Type B pancreatic cell (in vitro differentiated cells): ENCODE results near the gene ACP3. TPM values are rescaled to one million over a fixed set of nuclear protein-coding genes. Genes with fewer than 3 reads are reported as not detected.
A peak's percentile ranks its signal among the peaks of the same experiment; 100 is the strongest.

Experiments
- DNase-seq: peaks from one replicate; pipeline ENCODE4 v3.0.0; 2021; ENCODE audit warnings: mixed read lengths; ENCODE audit not compliant: unreplicated experiment; ENCODE audit errors: extremely low spot score
- H3K27ac Mint-ChIP-seq: 2 replicates; pipeline ENCODE4 v1.8.0; 2021; ENCODE audit warnings: mild to moderate bottlenecking, mixed read lengths
- H3K27me3 Mint-ChIP-seq: 2 replicates; pipeline ENCODE4 v1.8.0; 2021; ENCODE audit warnings: mixed read lengths
- H3K36me3 Mint-ChIP-seq: 2 replicates; pipeline ENCODE4 v1.8.0; 2021; ENCODE audit warnings: mixed read lengths
- H3K4me1 Mint-ChIP-seq: one replicate; pipeline ENCODE4 v1.8.0; 2021; ENCODE audit warnings: mixed read lengths; ENCODE audit not compliant: unreplicated experiment
- H3K4me3 Mint-ChIP-seq: 2 replicates; pipeline ENCODE4 v1.8.0; 2021; ENCODE audit warnings: mild to moderate bottlenecking, mixed read lengths
- H3K9me3 Mint-ChIP-seq: 2 replicates; pipeline ENCODE4 v1.8.0; 2021; ENCODE audit warnings: mixed read lengths
- CTCF ChIP-seq: fragments of 200-600 bp; sonication (generic); conservative IDR thresholded peaks from 2 replicates; pipeline ENCODE4 v1.5.0; 2021; ENCODE audit warnings: antibody characterized with exemption, mild to moderate bottlenecking
- long read RNA-seq: library from polyadenylated mRNA; unstranded; transcript quantifications from one replicate; pipeline ENCODE4 v2.0.0, GENCODE V29; 2020
- total RNA-seq: library from RNA; stranded (reverse); gene quantifications from 2 replicates; pipeline ENCODE4 v1.2.1, GENCODE V29; 2021; ENCODE audit warnings: low replicate concordance

Gene ACP3
- 3.5 and 8.2 TPM in 2 replicates for total RNA-seq
- long read RNA-seq, transcript ACPP-201 (10 exons, 3,125 nt), result major isoform, 9 of 17 reads
- long read RNA-seq, partial matches to known transcripts, result 2 of 17 reads
- long read RNA-seq, other reads (novel, unspliced or antisense), result 2 of 17 reads

- peaks cover 23% of the 10 kb centered on the region for H3K4me1 Mint-ChIP-seq
- H3K9me3 Mint-ChIP-seq, result peaks cover 19% of the 10 kb centered on the region
- no peak for TF ChIP-seq CTCF
- peak within 1 kb of the TSS; percentile 97 for H3K27ac Mint-ChIP-seq
- peak within 1 kb of the TSS; percentile 87 for H3K4me3 Mint-ChIP-seq
- H3K27me3 Mint-ChIP-seq, result no peaks in the 10 kb centered on the region
- no peak for DNase-seq
- peaks cover 3% of the 10 kb centered on the region for H3K36me3 Mint-ChIP-seq
Measured at GRCh38 chr3:132317229-132317948, at the start of gene ACP3. Gene ACP3, plus strand, starts transcription at chr3:132317407. Its CDS starts 50 bp downstream, at chr3:132317457.

- H3K27ac Mint-ChIP-seq, result no peak overlapping the region
- no peaks in the 10 kb centered on the region for H3K9me3 Mint-ChIP-seq
- H3K4me3 Mint-ChIP-seq, result no peak overlapping the region
- H3K4me1 Mint-ChIP-seq, result peaks cover 4% of the 10 kb centered on the region
- no peaks in the 10 kb centered on the region for H3K36me3 Mint-ChIP-seq
- no peak for DNase-seq
- no peaks in the 10 kb centered on the region for H3K27me3 Mint-ChIP-seq
- TF ChIP-seq CTCF, result peak; percentile 60
Measured at GRCh38 chr3:132268956-132269355, 48.3 kb upstream of the ACP3 start.

- H3K4me1 Mint-ChIP-seq, result peaks cover 9% of the 10 kb centered on the region
- H3K27me3 Mint-ChIP-seq, result no peaks in the 10 kb centered on the region
- no peak overlapping the region for H3K4me3 Mint-ChIP-seq
- no peak for DNase-seq
- no peaks in the 10 kb centered on the region for H3K36me3 Mint-ChIP-seq
- peaks cover 5% of the 10 kb centered on the region for H3K9me3 Mint-ChIP-seq
- no peak overlapping the region for H3K27ac Mint-ChIP-seq
- TF ChIP-seq CTCF, result no peak
Measured at GRCh38 chr3:132273036-132273435, 44.2 kb upstream of the ACP3 start.

- Mint-ChIP-seq H3K9me3 (peaks cover 7% of the 10 kb centered on the region), H3K4me3 (no peak overlapping the region), H3K4me1 (peaks cover 9% of the 10 kb centered on the region), H3K27me3 (no peaks in the 10 kb centered on the region), H3K36me3 (no peaks in the 10 kb centered on the region), H3K27ac (no peak overlapping the region)
- no peak for TF ChIP-seq CTCF
- DNase-seq, result no peak
Measured at GRCh38 chr3:132276228-132276906, 40.8 kb upstream of the ACP3 start.

- Mint-ChIP-seq H3K27me3 (no peaks in the 10 kb centered on the region), H3K36me3 (no peaks in the 10 kb centered on the region), H3K9me3 (peaks cover 12% of the 10 kb centered on the region), H3K4me3 (no peak overlapping the region), H3K27ac (no peak overlapping the region), H3K4me1 (peaks cover 12% of the 10 kb centered on the region)
- no peak for TF ChIP-seq CTCF
- no peak for DNase-seq
Measured at GRCh38 chr3:132279030-132279429, 38.2 kb upstream of the ACP3 start.
